GM12865 (cell line): Measurements from ENCODE around the gene SSC5D.
"Not testable (repeated sequence)": the region's sequence is repeated elsewhere in the genome, so short reads cannot be mapped to it uniquely, and the experiment has no call there.

ENCODE experiments used
- DNase-seq: peaks from one replicate; pipeline ENCODE4 v3.0.0; 2010; ENCODE audit warnings: low read depth
- H3K4me3 ChIP-seq: 2 replicates; pipeline ENCODE4 v1.5.1; 2011; ENCODE audit warnings: mild to moderate bottlenecking, low read depth, low read length, control low read depth
- CTCF ChIP-seq: IDR thresholded peaks from 2 replicates; pipeline ENCODE4 v1.5.1; 2011; ENCODE audit warnings: low read length, control low read depth, low read depth, inconsistent platforms; ENCODE audit not compliant: insufficient read depth; ENCODE audit errors: missing control alignments

SSC5D gene

GRCh38 chr19:55528030-55528803, 40.0 kb downstream of the SSC5D start:
- H3K4me3 ChIP-seq: no peak overlapping the region
- DNase-seq: no peak
- TF ChIP-seq CTCF: no peak

- H3K4me3 ChIP-seq: no peak overlapping the region
- no peak for DNase-seq
- TF ChIP-seq CTCF: no peak
Measured at GRCh38 chr19:55529636-55530234, 41.5 kb downstream of the SSC5D start.

GRCh38 chr19:55530996-55531395, 42.8 kb downstream of the SSC5D start:
- TF ChIP-seq CTCF: no peak
- no peak for DNase-seq
- H3K4me3 ChIP-seq: no peak overlapping the region

- DNase-seq, H3K4me3 ChIP-seq: not testable (repeated sequence)
Measured at GRCh38 chr19:55534280-55534679, 46.0 kb downstream of the SSC5D start.

- H3K4me3 ChIP-seq: no peak overlapping the region
- no peak for TF ChIP-seq CTCF
- no peak for DNase-seq
Measured at GRCh38 chr19:55535173-55535964, 47.1 kb downstream of the SSC5D start.

GRCh38 chr19:55535965-55536350, 47.7 kb downstream of the SSC5D start:
- no peak for TF ChIP-seq CTCF
- DNase-seq: no peak
- no peak overlapping the region for H3K4me3 ChIP-seq

GRCh38 chr19:55536366-55536765, 48.1 kb downstream of the SSC5D start:
- DNase-seq: no peak
- no peak overlapping the region for H3K4me3 ChIP-seq
- no peak for TF ChIP-seq CTCF
